Measurements from ENCODE around the gene ZRANB3. TPM values are rescaled to one million over a fixed set of nuclear protein-coding genes. Genes with fewer than 3 reads are reported as not detected.

Gene ZRANB3
- total RNA-seq, 1 experiment from 2014 or later, result 15.9 TPM

GRCh38 chr2:135255208-135255607 lies 275.8 kb downstream of the ZRANB3 start (continued):
- TF ChIP-seq STAT6 (CRISPR knock-in tag; conservative IDR thresholded peaks at IDR 0.05; ENCODE audit: low read depth) (no peak), E2F5 (CRISPR knock-in tag; IDR thresholded peaks at IDR 0.05) (no peak), FOXP1 (CRISPR knock-in tag; IDR thresholded peaks at IDR 0.05; ENCODE audit: borderline replicate concordance) (no peak), PRDM15 (CRISPR knock-in tag; IDR thresholded peaks at IDR 0.05) (no peak), TEAD1 (CRISPR knock-in tag; IDR thresholded peaks at IDR 0.05) (no peak)

- POLR2A ChIA-PET, result no interaction called here
- Mint-ChIP-seq H3K4me1 (peaks cover 11% of the 10 kb centered on the region), H3K27ac (peak overlapping the region; percentile 58), H3K27me3 (ENCODE audit: low read depth) (no peaks in the 10 kb centered on the region; the same call in 1 of the 2 replicates), H3K9me3 (peaks cover 42% of the 10 kb centered on the region), H3K4me3 (no peak overlapping the region), H3K36me3 (peaks cover 38% of the 10 kb centered on the region)
- CTCF ChIA-PET, result no interaction called here
- no peak for TF ChIP-seq IRF1 (CRISPR knock-in tag; IDR thresholded peaks at IDR 0.05)
- no peak for TF ChIP-seq E2F1 (CRISPR knock-in tag; IDR thresholded peaks at IDR 0.05)
- no peak for TF ChIP-seq MLX (CRISPR knock-in tag; IDR thresholded peaks at IDR 0.05)
- TF ChIP-seq SP1 (CRISPR knock-in tag; conservative IDR thresholded peaks at IDR 0.05), result no peak
- TF ChIP-seq NR3C1 (CRISPR knock-in tag; conservative IDR thresholded peaks at IDR 0.05; ENCODE audit: low read depth), result no peak
- TF ChIP-seq STAT6 (CRISPR knock-in tag; conservative IDR thresholded peaks at IDR 0.05; ENCODE audit: low read depth), result no peak
- TF ChIP-seq FOXP4 (CRISPR knock-in tag; IDR thresholded peaks at IDR 0.05), result no peak
- TF ChIP-seq KAT7 (CRISPR knock-in tag; IDR thresholded peaks at IDR 0.05; ENCODE audit: borderline replicate concordance), result no peak
- TF ChIP-seq ZNF423 (CRISPR knock-in tag; IDR thresholded peaks at IDR 0.05), result no peak
- TF ChIP-seq ZNF416 (CRISPR knock-in tag; IDR thresholded peaks at IDR 0.05), result no peak
- no peak for TF ChIP-seq IRF2 (CRISPR knock-in tag; IDR thresholded peaks at IDR 0.05; ENCODE audit: borderline replicate concordance, low read depth)
- TF ChIP-seq FOXJ3 (CRISPR knock-in tag; IDR thresholded peaks at IDR 0.05; ENCODE audit: borderline replicate concordance), result no peak
- DNase-seq (ENCODE audit: low spot score), result no peak
- peak; percentile 84 for ATAC-seq
Measured at GRCh38 chr2:135252805-135253458, 278.1 kb downstream of the ZRANB3 start.
